Calu3 (cell line): ENCODE data around the gene ANO8. TPM values are rescaled to one million over a fixed set of nuclear protein-coding genes. Genes with fewer than 3 reads are reported as not detected.

ENCODE experiments used
- BruUV-seq: library from RNA; stranded (reverse); fragments of 400-500 nt; replicated peaks from 2 replicates; lab custom pipeline; 2021; lab: Mats Ljungman, UMichigan
- CTCF ChIA-PET: fragments of 300-600 bp; sonication (Branson Sonifier 250); formaldehyde crosslinking; loops from one replicate; lab custom pipeline; 2022; ENCODE audit warnings: antibody characterized with exemption; lab: Charles Lee
- DNase-seq: peaks from one replicate; pipeline ENCODE4 v3.0.0; 2022
- H3K27ac Mint-ChIP-seq: one replicate; pipeline ENCODE4 v1.8.0; 2022; ENCODE audit warnings: mixed read lengths; ENCODE audit not compliant: unreplicated experiment
- H3K27me3 Mint-ChIP-seq: one replicate; pipeline ENCODE4 v1.8.0; 2022; ENCODE audit warnings: mixed read lengths; ENCODE audit not compliant: unreplicated experiment
- H3K36me3 Mint-ChIP-seq: one replicate; pipeline ENCODE4 v1.8.0; 2022; ENCODE audit warnings: mild to moderate bottlenecking, moderate library complexity, mixed read lengths; ENCODE audit not compliant: insufficient read depth, unreplicated experiment
- H3K4me1 Mint-ChIP-seq: one replicate; pipeline ENCODE4 v1.8.0; 2022; ENCODE audit warnings: mild to moderate bottlenecking, low read depth, mixed read lengths; ENCODE audit not compliant: unreplicated experiment
- H3K4me3 Mint-ChIP-seq: one replicate; pipeline ENCODE4 v1.8.0; 2022; ENCODE audit warnings: mild to moderate bottlenecking, low read depth, moderate library complexity, mixed read lengths; ENCODE audit not compliant: unreplicated experiment
- H3K9me3 Mint-ChIP-seq: one replicate; pipeline ENCODE4 v1.8.0; 2022; ENCODE audit warnings: low read depth, mixed read lengths; ENCODE audit not compliant: unreplicated experiment
- intact Hi-C: fragments of 100-400 bp; cut with micrococcal nuclease; formaldehyde crosslinking; loops from one replicate; pipeline ENCODE4 v1.10.0; 2022; ENCODE audit not compliant: unreplicated experiment
- total RNA-seq: library from RNA; stranded (reverse); gene quantifications from 2 replicates; pipeline ENCODE4 v1.2.3, GENCODE V29; 2022
- TF ChIP-seq, protein P1 (sequence below): fragments of 200-600 bp; IDR thresholded peaks from one replicate; pipeline ENCODE4 v1.8.0; 2022; ENCODE audit warnings: antibody characterized with exemption; ENCODE audit not compliant: unreplicated experiment

The ANO8 gene
- total RNA-seq, 1 experiment from 2014 or later, result 10.5 TPM

DNA sequence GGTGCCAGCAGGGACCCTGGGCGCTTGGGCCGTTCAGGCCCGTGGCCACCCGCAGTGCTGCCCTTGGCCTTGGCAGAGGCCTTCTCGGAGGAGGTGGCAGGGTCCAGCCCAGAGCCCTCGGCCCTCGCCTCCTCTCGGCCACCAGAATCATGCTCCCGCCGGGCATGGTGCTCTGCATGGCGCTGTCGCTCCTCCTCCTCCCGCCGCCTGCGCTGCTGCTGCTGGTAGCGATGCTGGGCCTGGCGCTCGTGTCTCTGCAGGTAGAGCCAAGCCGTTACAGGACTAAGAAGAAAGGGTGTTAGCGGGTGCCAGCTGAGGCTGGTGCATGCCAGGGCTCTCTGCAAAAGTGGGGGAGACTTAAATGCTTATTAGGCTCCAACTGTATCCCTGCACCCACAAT is 9.5 kb downstream of the ANO8 start:
- Mint-ChIP-seq H3K27me3 (no peaks in the 10 kb centered on the region), H3K4me3 (no peak overlapping the region), H3K36me3 (peaks cover 17% of the 10 kb centered on the region), H3K9me3 (no peaks in the 10 kb centered on the region), H3K27ac (no peak overlapping the region), H3K4me1 (no peaks in the 10 kb centered on the region)
- TF ChIP-seq, protein P1, sequence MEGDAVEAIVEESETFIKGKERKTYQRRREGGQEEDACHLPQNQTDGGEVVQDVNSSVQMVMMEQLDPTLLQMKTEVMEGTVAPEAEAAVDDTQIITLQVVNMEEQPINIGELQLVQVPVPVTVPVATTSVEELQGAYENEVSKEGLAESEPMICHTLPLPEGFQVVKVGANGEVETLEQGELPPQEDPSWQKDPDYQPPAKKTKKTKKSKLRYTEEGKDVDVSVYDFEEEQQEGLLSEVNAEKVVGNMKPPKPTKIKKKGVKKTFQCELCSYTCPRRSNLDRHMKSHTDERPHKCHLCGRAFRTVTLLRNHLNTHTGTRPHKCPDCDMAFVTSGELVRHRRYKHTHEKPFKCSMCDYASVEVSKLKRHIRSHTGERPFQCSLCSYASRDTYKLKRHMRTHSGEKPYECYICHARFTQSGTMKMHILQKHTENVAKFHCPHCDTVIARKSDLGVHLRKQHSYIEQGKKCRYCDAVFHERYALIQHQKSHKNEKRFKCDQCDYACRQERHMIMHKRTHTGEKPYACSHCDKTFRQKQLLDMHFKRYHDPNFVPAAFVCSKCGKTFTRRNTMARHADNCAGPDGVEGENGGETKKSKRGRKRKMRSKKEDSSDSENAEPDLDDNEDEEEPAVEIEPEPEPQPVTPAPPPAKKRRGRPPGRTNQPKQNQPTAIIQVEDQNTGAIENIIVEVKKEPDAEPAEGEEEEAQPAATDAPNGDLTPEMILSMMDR, result no peak
- intact Hi-C loops, result no loop called here
- no TSS peak for BruUV-seq
- CTCF ChIA-PET, result interaction anchor here (0.6 kb wide), 1 partner anchor 20 kb away, joined by 4 read pairs; no protein-coding TSS in a partner anchor
- DNase-seq, result no peak

DNA sequence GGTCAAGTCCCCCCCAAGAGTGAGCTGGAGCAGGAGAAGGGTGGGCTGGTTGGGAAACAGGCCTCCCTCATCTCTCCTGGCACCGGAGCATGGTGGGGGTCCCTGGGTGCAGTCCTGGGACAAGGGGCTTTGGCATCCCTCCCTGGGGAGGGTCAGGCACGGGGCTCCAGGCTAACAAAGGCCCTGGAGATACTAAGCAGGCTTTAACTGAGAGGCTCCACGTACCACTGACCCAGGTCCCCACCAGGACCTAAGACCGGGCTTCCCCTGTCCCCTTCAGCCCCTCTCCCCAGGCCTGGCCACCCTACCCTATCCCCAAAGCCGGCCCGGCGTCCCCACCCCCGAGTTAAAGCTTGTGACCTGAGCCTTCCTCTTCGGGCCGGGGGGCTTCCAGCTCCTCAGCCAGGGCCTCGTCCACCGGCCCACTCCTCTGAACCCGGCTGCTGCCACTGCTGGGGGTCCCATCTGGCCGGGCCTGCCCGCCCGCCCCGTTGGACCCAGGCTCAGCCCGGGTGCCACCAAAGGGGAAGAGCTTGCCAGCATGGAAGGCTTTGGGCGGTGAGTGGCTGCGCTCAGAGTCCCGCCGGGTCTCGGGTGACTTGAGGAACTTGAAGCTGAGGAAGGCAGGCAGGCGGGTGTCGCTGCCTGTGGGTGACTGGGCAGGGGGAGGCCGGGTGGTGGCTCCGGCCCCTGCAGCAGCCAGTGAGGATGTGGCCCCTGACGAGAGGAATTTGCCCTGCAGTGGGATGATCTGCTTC is 10.1 kb downstream of the ANO8 start:
- H3K9me3 Mint-ChIP-seq, result no peaks in the 10 kb centered on the region
- no TSS peak for BruUV-seq
- TF ChIP-seq, protein P1, result no peak
- no peak overlapping the region for H3K4me3 Mint-ChIP-seq
- DNase-seq, result no peak
- H3K36me3 Mint-ChIP-seq, result peaks cover 20% of the 10 kb centered on the region
- intact Hi-C loops, result no loop called here
- H3K27ac Mint-ChIP-seq, result no peak overlapping the region
- CTCF ChIA-PET, result interaction anchor here (0.6 kb wide), 1 partner anchor 19 kb away, joined by 4 read pairs; no protein-coding TSS in a partner anchor
- no peaks in the 10 kb centered on the region for H3K4me1 Mint-ChIP-seq
- H3K27me3 Mint-ChIP-seq, result no peaks in the 10 kb centered on the region

DNA sequence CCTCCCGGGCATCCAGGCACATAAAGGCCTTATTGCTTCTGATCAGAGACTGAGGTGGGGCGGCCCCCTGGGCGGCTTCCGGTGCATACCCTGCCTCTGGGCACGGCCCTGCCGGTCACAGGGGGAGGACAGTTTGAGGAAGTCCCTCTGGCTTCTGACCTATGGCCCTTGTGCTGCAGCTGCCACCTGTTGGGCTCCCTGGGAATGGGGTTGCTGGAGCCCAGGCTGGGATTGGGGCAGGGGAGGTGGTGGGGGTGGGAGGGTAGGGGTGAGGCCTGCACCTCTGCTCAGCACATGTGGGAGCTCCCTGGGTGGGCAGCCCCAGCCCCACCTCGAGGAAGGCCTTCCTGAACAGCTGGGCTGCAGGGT is 10.7 kb downstream of the ANO8 start:
- TF ChIP-seq, protein P1, result no peak
- no peak for DNase-seq
- intact Hi-C loops, result no loop called here
- CTCF ChIA-PET, result no interaction called here
- Mint-ChIP-seq H3K9me3 (no peaks in the 10 kb centered on the region), H3K27ac (no peak overlapping the region), H3K4me3 (no peak overlapping the region), H3K27me3 (no peaks in the 10 kb centered on the region), H3K4me1 (no peaks in the 10 kb centered on the region), H3K36me3 (peaks cover 20% of the 10 kb centered on the region)
- no TSS peak for BruUV-seq

DNA sequence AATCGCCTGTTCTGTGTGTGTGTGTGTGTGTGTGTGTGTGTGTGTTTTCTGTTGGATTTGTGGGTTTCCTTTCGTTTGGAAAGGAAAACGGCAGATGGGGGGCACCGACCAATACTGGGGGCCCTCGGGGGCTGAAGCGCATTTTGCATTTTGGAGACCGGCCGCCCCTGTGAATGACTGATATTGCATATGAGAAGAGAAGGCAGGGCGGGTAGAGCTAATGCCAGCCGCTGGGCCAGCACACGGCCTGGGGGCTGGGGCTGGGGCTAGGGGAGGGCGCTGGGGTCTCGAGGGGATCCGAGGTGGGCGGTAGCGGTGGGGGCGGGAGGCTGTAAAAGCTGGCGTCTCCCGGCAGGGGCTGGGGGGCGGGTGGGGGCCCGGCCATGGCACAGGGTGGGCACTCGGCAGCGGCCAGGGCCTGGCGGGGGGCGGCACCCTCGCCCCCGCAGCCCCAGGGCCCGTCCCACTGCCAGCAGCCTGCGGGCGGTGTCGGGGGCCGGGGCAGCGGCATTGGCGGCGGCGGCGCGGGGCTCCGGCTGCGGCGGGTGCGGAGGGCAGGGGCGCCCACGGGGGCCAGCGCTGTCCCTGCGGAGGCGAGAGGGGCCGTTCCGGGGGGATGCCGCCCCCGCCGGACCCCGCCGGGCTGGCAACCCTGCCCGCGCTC is 11.2 kb downstream of the ANO8 start:
- intact Hi-C loops, result no loop called here
- DNase-seq, result no peak
- H3K4me3 Mint-ChIP-seq, result no peak overlapping the region
- TF ChIP-seq, protein P1, result no peak
- no peaks in the 10 kb centered on the region for H3K4me1 Mint-ChIP-seq
- CTCF ChIA-PET, result interaction anchor here (0.6 kb wide), 1 partner anchor 9 kb away, joined by 5 read pairs; no protein-coding TSS in a partner anchor
- peaks cover 23% of the 10 kb centered on the region for H3K36me3 Mint-ChIP-seq
- no TSS peak for BruUV-seq
- no peaks in the 10 kb centered on the region for H3K9me3 Mint-ChIP-seq
- no peak overlapping the region for H3K27ac Mint-ChIP-seq
- H3K27me3 Mint-ChIP-seq, result no peaks in the 10 kb centered on the region
